H9 (cell line): Measurements from ENCODE around the gene VDR. TPM values are rescaled to one million over a fixed set of nuclear protein-coding genes. Genes with fewer than 3 reads are reported as not detected.

Source experiments
- DNase-seq: peaks from one replicate; pipeline ENCODE4 v3.0.0-alpha.2; 2017
- H2AFZ ChIP-seq: one replicate; pipeline ENCODE4 v1.6.1; 2013; ENCODE audit warnings: mild to moderate bottlenecking, low read length, control low read depth, moderate library complexity
- H2AK5ac ChIP-seq: 2 replicates; pipeline ENCODE4 v1.6.1; 2013; ENCODE audit warnings: low read length, control low read depth, mixed read lengths; ENCODE audit not compliant: insufficient read length
- H2BK120ac ChIP-seq: one replicate; pipeline ENCODE4 v1.6.1; 2013; ENCODE audit warnings: low read depth, mild to moderate bottlenecking, low read length, control low read depth, inconsistent platforms; ENCODE audit not compliant: poor library complexity, severe bottlenecking
- H2BK12ac ChIP-seq: 2 replicates; pipeline ENCODE4 v1.6.1; 2013; ENCODE audit warnings: low read length, control low read depth, mixed read lengths, low read depth; ENCODE audit not compliant: insufficient read length
- H2BK15ac ChIP-seq: 2 replicates; pipeline ENCODE4 v1.6.1; 2013; ENCODE audit warnings: low read depth, low read length, control low read depth
- H2BK20ac ChIP-seq: one replicate; pipeline ENCODE4 v1.6.1; 2013; ENCODE audit warnings: low read depth, mild to moderate bottlenecking, low read length, control low read depth, inconsistent platforms; ENCODE audit not compliant: poor library complexity, severe bottlenecking
- H2BK5ac ChIP-seq: 2 replicates; pipeline ENCODE4 v1.6.1; 2013; ENCODE audit warnings: low read length, control low read depth, mixed read lengths; ENCODE audit not compliant: insufficient read length
- H3K14ac ChIP-seq: 2 replicates; pipeline ENCODE4 v1.6.1; 2013; ENCODE audit warnings: low read length, control low read depth; ENCODE audit not compliant: insufficient read depth
- H3K18ac ChIP-seq: 2 replicates; pipeline ENCODE4 v1.6.1; 2013; ENCODE audit warnings: low read depth, mild to moderate bottlenecking, mixed read lengths, low read length, control low read depth; ENCODE audit not compliant: insufficient read length
- H3K23ac ChIP-seq: 2 replicates; pipeline ENCODE4 v1.6.1; 2013; ENCODE audit warnings: low read length, control low read depth, mixed read lengths, low read depth; ENCODE audit not compliant: insufficient read length
- H3K23me2 ChIP-seq: 2 replicates; pipeline ENCODE4 v1.6.1; 2013; ENCODE audit warnings: low read depth, mild to moderate bottlenecking, mixed read lengths, low read length, control low read depth; ENCODE audit not compliant: insufficient read length, poor library complexity, severe bottlenecking
- H3K27ac ChIP-seq: 2 replicates; pipeline ENCODE4 v1.5.1; 2013; ENCODE audit warnings: low read length, control low read depth, mixed read lengths, low read depth; ENCODE audit not compliant: insufficient read length
- H3K27me3 ChIP-seq: 2 replicates; pipeline ENCODE4 v1.6.1; 2013; ENCODE audit warnings: low read length, control low read depth, inconsistent platforms; ENCODE audit not compliant: insufficient read depth
- H3K4ac ChIP-seq: 2 replicates; pipeline ENCODE4 v1.6.1; 2013; ENCODE audit warnings: low read depth, mild to moderate bottlenecking, control low read depth, inconsistent platforms, low read length, moderate library complexity
- H3K4me1 ChIP-seq: 2 replicates; pipeline ENCODE4 v1.6.1; 2013; ENCODE audit warnings: low read length, control low read depth, inconsistent platforms; ENCODE audit not compliant: insufficient read depth
- H3K4me2 ChIP-seq: 2 replicates; pipeline ENCODE4 v1.6.1; 2013; ENCODE audit warnings: low read length, control low read depth, mixed read lengths; ENCODE audit not compliant: insufficient read length, insufficient read depth
- H3K56ac ChIP-seq: 2 replicates; pipeline ENCODE4 v1.6.1; 2013; ENCODE audit warnings: low read depth, mild to moderate bottlenecking, mixed read lengths, low read length, control low read depth; ENCODE audit not compliant: insufficient read length
- H3K79me1 ChIP-seq: 2 replicates; pipeline ENCODE4 v1.6.1; 2013; ENCODE audit warnings: low read depth, mild to moderate bottlenecking, moderate library complexity, low read length, control low read depth, inconsistent platforms; ENCODE audit not compliant: insufficient read depth, poor library complexity, severe bottlenecking
- H3K79me2 ChIP-seq: 2 replicates; pipeline ENCODE4 v1.6.1; 2013; ENCODE audit warnings: low read length, control low read depth, inconsistent platforms; ENCODE audit not compliant: insufficient read depth
- H3K9ac ChIP-seq: 2 replicates; pipeline ENCODE4 v1.6.1; 2013; ENCODE audit warnings: low read length, control low read depth, mixed read lengths; ENCODE audit not compliant: insufficient read length; ENCODE audit errors: extremely low read depth
- H3K9me3 ChIP-seq: one replicate; pipeline ENCODE4 v1.6.1; 2013; ENCODE audit warnings: low read depth, low read length, inconsistent platforms; ENCODE audit not compliant: control insufficient read depth
- H3T11ph ChIP-seq: one replicate; pipeline ENCODE4 v1.6.1; 2013; ENCODE audit warnings: mild to moderate bottlenecking, low read length, control low read depth, inconsistent platforms
- H4K20me1 ChIP-seq: one replicate; pipeline ENCODE4 v1.6.1; 2013; ENCODE audit not compliant: control insufficient read depth, insufficient read length, insufficient read depth
- H4K5ac ChIP-seq: 2 replicates; pipeline ENCODE4 v1.6.1; 2013; ENCODE audit warnings: low read depth, mild to moderate bottlenecking, mixed read lengths, low read length, control low read depth; ENCODE audit not compliant: insufficient read length
- H4K8ac ChIP-seq: replicated peaks from 2 replicates; pipeline ENCODE4 v1.6.1; 2013; ENCODE audit warnings: low read length, control low read depth, mixed read lengths, low read depth; ENCODE audit not compliant: insufficient read length
- H4K91ac ChIP-seq: 2 replicates; pipeline ENCODE4 v1.6.1; 2013; ENCODE audit warnings: low read depth, mild to moderate bottlenecking, moderate library complexity, mixed read lengths, low read length, control low read depth; ENCODE audit not compliant: insufficient read length
- H3K27ac Mint-ChIP-seq, 3 experiments: 2 replicates in 2 of 3; 3 replicates in 1 of 3; pipeline ENCODE4 v1.8.0; 2020 to 2021; ENCODE audit warnings: mixed read lengths in 3 of 3, mild to moderate bottlenecking in 1 of 3, moderate library complexity in 1 of 3
- H3K27me3 Mint-ChIP-seq: 2 replicates; pipeline ENCODE4 v1.8.0; 2021; ENCODE audit warnings: low read depth, mild to moderate bottlenecking, moderate library complexity, mixed read lengths
- H3K36me3 Mint-ChIP-seq, 3 experiments: 2 replicates in 2 of 3; 3 replicates in 1 of 3; pipeline ENCODE4 v1.8.0; 2020 to 2021; ENCODE audit warnings: low read depth in 3 of 3, mixed read lengths in 3 of 3; ENCODE audit not compliant: insufficient read depth in 1 of 3
- H3K4me1 Mint-ChIP-seq, 2 experiments: 2 replicates each; pipeline ENCODE4 v1.8.0; 2020; ENCODE audit warnings: mixed read lengths in 2 of 2
- H3K4me3 Mint-ChIP-seq, 2 experiments: 2 replicates in 1 of 2; 3 replicates in 1 of 2; pipeline ENCODE4 v1.8.0; 2020 to 2021; ENCODE audit warnings: mild to moderate bottlenecking in 2 of 2, mixed read lengths in 2 of 2, moderate library complexity in 1 of 2
- H3K9me3 Mint-ChIP-seq, 2 experiments: 2 replicates in 1 of 2; 3 replicates in 1 of 2; pipeline ENCODE4 v1.8.0; 2020; ENCODE audit warnings: mild to moderate bottlenecking in 2 of 2, mixed read lengths in 2 of 2, moderate library complexity in 1 of 2
- CTCF ChIP-seq: fragments of 200-600 bp; sonication (generic); conservative IDR thresholded peaks from 3 replicates; pipeline ENCODE4 v1.8.0; 2021; ENCODE audit warnings: antibody characterized with exemption, mild to moderate bottlenecking
- WGBS: extraction: QIAGEN DNeasy Blood & Tissue Kit; methylation state at CpG from one replicate; pipeline ENCODE4 v1.1.7; 2013; ENCODE audit warnings: missing lambda C conversion rate, low lambda C conversion rate, mixed read lengths; ENCODE audit not compliant: insufficient read length; ENCODE audit errors: extremely low coverage; 5-methylcytosine and 5-hydroxymethylcytosine counted together
- total RNA-seq: library from RNA; stranded (reverse); gene quantifications from 2 replicates; pipeline ENCODE4 v1.2.1, GENCODE V29; 2021

Gene VDR
- total RNA-seq, 1 experiment from 2014 or later: 0.61 TPM

GRCh38 chr12:47825173-47825639 lies 79.6 kb downstream of the VDR start:
- H2BK120ac ChIP-seq: no peak overlapping the region
- no peak overlapping the region for H3K27ac ChIP-seq
- no peaks in the 10 kb centered on the region for H3K27me3 ChIP-seq
- Mint-ChIP-seq H3K4me1 (peaks cover 45 to 55% of the 10 kb centered on the region in 2 experiments), H3K4me3 (no peak overlapping the region), H3K36me3 (no peaks in the 10 kb centered on the region), H3K9me3 (no peaks in the 10 kb centered on the region), H3K27ac (no peak overlapping the region), H3K27me3 (peaks cover 12% of the 10 kb centered on the region)
- no peak for DNase-seq
- H3K4me1 ChIP-seq: peaks cover 16% of the 10 kb centered on the region; the same call in 1 of the 2 replicates
- no peak overlapping the region for H4K91ac ChIP-seq
- no peaks in the 10 kb centered on the region for H4K20me1 ChIP-seq
- H3K79me2 ChIP-seq: no peaks in the 10 kb centered on the region
- no peak overlapping the region; the same call in 1 of the 2 replicates for H3K14ac ChIP-seq
- H2BK15ac ChIP-seq: no peak overlapping the region
- H3K23me2 ChIP-seq: peaks cover 3% of the 10 kb centered on the region
- H3K4me2 ChIP-seq: no peak overlapping the region
- H3K9me3 ChIP-seq: no peaks in the 10 kb centered on the region
- no peak for TF ChIP-seq CTCF
- H3K4ac ChIP-seq: no peak overlapping the region
- no peak overlapping the region for H3K18ac ChIP-seq
- H3K23ac ChIP-seq: no peak overlapping the region
- H2AFZ ChIP-seq: no peak overlapping the region
- no peak overlapping the region for H2BK12ac ChIP-seq
- no peak overlapping the region for H2BK20ac ChIP-seq
- no peaks in the 10 kb centered on the region for H3K79me1 ChIP-seq
- H2BK5ac ChIP-seq: no peak overlapping the region
- no CpG with 5 or more reads among the region's 6 CpGs for WGBS
- no peak overlapping the region for H2AK5ac ChIP-seq
- H4K5ac ChIP-seq: no peak overlapping the region
- H4K8ac ChIP-seq: no peak overlapping the region
- H3T11ph ChIP-seq: no peak overlapping the region
- no peak overlapping the region for H3K9ac ChIP-seq
- no peak overlapping the region for H3K56ac ChIP-seq
